ENCODE measurements around the gene SERP2. TPM values are rescaled to one million over a fixed set of nuclear protein-coding genes. Genes with fewer than 3 reads are reported as not detected.

The SERP2 gene
- total and polyA plus RNA-seq, 2 donors (not counting 1 experiment from before 2014, with no cell fraction given): 10.6 to 15.5 TPM

GRCh38 chr13:44365899-44366298 is 7.7 kb upstream of the SERP2 start:
- Histone ChIP-seq H3K27me3 (ENCODE audit: control insufficient read depth, insufficient read depth, low read length) (no peaks in the 10 kb centered on the region), H3K79me2 (ENCODE audit: control insufficient read depth, insufficient read depth, low read length) (no peaks in the 10 kb centered on the region), H3K4me3 (replicated peaks in 1 of 4; ENCODE audit: control extremely low read depth in 1 of 4, insufficient read depth in 1 of 4, low read depth in 3 of 4, low read length in 4 of 4) (no peak overlapping the region), H3K36me3 (ENCODE audit: control insufficient read depth, insufficient read depth, low read length) (no peaks in the 10 kb centered on the region), H3K4me2 (ENCODE audit: extremely low read depth, insufficient read depth, low read length) (no peak overlapping the region), H2AFZ (ENCODE audit: low read length) (no peak overlapping the region), H3K27ac (ENCODE audit: insufficient read depth, low read length) (no peak overlapping the region), H3K4me1 (ENCODE audit: control insufficient read depth, extremely low read depth, insufficient read depth, low read length) (peaks cover 12% of the 10 kb centered on the region), H3K9me3 (ENCODE audit: control insufficient read depth, insufficient read depth, low read depth, low read length) (no peaks in the 10 kb centered on the region), H4K20me1 (ENCODE audit: control insufficient read depth, extremely low read depth, insufficient read depth, low read length) (no peaks in the 10 kb centered on the region), H3K9ac (ENCODE audit: insufficient read depth, low read length) (no peak overlapping the region)
- TF ChIP-seq, protein P1, sequence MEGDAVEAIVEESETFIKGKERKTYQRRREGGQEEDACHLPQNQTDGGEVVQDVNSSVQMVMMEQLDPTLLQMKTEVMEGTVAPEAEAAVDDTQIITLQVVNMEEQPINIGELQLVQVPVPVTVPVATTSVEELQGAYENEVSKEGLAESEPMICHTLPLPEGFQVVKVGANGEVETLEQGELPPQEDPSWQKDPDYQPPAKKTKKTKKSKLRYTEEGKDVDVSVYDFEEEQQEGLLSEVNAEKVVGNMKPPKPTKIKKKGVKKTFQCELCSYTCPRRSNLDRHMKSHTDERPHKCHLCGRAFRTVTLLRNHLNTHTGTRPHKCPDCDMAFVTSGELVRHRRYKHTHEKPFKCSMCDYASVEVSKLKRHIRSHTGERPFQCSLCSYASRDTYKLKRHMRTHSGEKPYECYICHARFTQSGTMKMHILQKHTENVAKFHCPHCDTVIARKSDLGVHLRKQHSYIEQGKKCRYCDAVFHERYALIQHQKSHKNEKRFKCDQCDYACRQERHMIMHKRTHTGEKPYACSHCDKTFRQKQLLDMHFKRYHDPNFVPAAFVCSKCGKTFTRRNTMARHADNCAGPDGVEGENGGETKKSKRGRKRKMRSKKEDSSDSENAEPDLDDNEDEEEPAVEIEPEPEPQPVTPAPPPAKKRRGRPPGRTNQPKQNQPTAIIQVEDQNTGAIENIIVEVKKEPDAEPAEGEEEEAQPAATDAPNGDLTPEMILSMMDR (conservative IDR thresholded peaks at IDR 0.05 in 1 of 2, IDR thresholded peaks at IDR 0.05 in 1 of 2; ENCODE audit: low read depth in 1 of 2, low read length in 2 of 2): no peak
- TF ChIP-seq EZH2 (IDR thresholded peaks at IDR 0.05; ENCODE audit: low read length, missing control alignments): no peak
- DNase-seq (ENCODE audit: low read depth in 2 of 2): no peak

DNA sequence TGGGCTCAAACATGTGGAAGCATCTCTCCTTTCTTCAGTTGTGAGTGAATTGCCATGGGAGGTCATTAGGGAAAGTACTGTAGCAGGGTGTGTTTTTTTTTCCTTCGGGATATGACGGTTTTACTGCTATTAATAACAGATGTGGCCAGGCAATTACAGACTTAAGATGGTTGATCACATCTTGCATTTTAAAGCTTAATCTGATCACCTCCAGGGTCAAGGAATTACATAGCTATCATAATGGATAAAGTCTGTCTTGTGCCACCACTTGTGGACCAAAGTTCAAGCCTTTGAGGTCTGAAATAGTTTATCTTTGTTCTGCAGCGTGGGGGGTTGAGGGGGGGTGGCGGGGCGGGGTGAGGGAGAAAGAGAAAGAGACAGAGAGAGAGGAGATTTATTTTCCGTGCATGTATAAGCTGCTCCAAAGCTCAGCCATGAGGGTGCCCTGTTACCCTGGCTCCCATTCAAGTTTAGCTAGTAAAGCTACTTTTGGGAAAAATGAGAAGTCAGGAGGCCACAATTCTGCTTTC is 5.5 kb upstream of the SERP2 start:
- H4K20me1 ChIP-seq (ENCODE audit: control insufficient read depth, extremely low read depth, insufficient read depth, low read length): no peaks in the 10 kb centered on the region
- no peak overlapping the region for H3K27ac ChIP-seq (ENCODE audit: insufficient read depth, low read length)
- no peak overlapping the region for H3K4me3 ChIP-seq (replicated peaks in 1 of 4; ENCODE audit: control extremely low read depth in 1 of 4, insufficient read depth in 1 of 4, low read depth in 3 of 4, low read length in 4 of 4)
- H3K4me2 ChIP-seq (ENCODE audit: extremely low read depth, insufficient read depth, low read length): peak overlapping the region; percentile 40
- no peaks in the 10 kb centered on the region for H3K36me3 ChIP-seq (ENCODE audit: control insufficient read depth, insufficient read depth, low read length)
- H2AFZ ChIP-seq (ENCODE audit: low read length): no peak overlapping the region
- H3K9ac ChIP-seq (ENCODE audit: insufficient read depth, low read length): no peak overlapping the region
- no peak for TF ChIP-seq EZH2 (IDR thresholded peaks at IDR 0.05; ENCODE audit: low read length, missing control alignments)
- TF ChIP-seq, protein P1 (conservative IDR thresholded peaks at IDR 0.05 in 1 of 2, IDR thresholded peaks at IDR 0.05 in 1 of 2; ENCODE audit: low read depth in 1 of 2, low read length in 2 of 2): no peak
- H3K27me3 ChIP-seq (ENCODE audit: control insufficient read depth, insufficient read depth, low read length): no peaks in the 10 kb centered on the region
- no peaks in the 10 kb centered on the region for H3K79me2 ChIP-seq (ENCODE audit: control insufficient read depth, insufficient read depth, low read length)
- H3K9me3 ChIP-seq (ENCODE audit: control insufficient read depth, insufficient read depth, low read depth, low read length): no peaks in the 10 kb centered on the region
- DNase-seq (ENCODE audit: low read depth in 2 of 2): peak; percentile 63 to 66
- peaks cover 12% of the 10 kb centered on the region for H3K4me1 ChIP-seq (ENCODE audit: control insufficient read depth, extremely low read depth, insufficient read depth, low read length)

DNA sequence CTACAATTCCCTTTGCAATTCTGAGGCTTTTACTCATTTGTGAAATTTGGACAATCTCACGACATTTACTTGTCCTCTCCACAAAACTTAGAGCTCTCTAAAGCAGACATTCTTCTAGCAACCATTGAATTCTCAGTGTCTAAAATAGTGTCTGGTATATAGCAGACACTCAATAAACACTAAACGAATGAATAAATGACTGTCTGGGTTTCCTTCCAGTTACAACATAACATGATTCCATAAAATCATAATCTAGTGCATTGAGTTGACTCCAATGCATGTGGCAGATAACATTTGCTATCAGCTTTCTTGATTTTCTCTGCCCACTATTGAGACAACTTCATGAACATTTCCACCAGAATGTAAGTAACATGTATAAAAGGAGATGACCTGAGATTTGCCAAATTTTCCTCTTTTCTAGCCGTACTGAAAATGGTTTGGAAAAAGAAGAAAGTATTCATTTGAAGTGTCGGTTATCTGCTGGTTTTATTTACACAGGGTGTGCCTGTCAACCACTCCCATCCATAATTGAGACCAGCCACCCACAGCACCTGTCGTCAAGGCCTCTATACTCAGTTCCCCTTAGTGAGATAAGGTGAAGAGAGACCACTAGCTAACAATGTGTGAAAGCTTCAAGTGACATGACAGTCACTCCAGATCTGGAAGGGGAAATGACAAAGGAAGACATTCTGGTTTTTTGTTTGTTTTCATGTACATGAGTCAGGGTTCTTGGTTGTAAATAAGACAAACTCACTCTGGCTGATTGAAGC is 4.8 kb upstream of the SERP2 start:
- no peaks in the 10 kb centered on the region for H3K36me3 ChIP-seq (ENCODE audit: control insufficient read depth, insufficient read depth, low read length)
- no peak overlapping the region for H3K27ac ChIP-seq (ENCODE audit: insufficient read depth, low read length)
- no peak overlapping the region for H3K4me2 ChIP-seq (ENCODE audit: extremely low read depth, insufficient read depth, low read length)

More for the DNA sequence above, 4.8 kb upstream of the SERP2 start:
- peaks cover 12% of the 10 kb centered on the region for H3K4me1 ChIP-seq (ENCODE audit: control insufficient read depth, extremely low read depth, insufficient read depth, low read length)
- no peaks in the 10 kb centered on the region for H3K9me3 ChIP-seq (ENCODE audit: control insufficient read depth, insufficient read depth, low read depth, low read length)
- H3K4me3 ChIP-seq (replicated peaks in 1 of 4; ENCODE audit: control extremely low read depth in 1 of 4, insufficient read depth in 1 of 4, low read depth in 3 of 4, low read length in 4 of 4): no peak overlapping the region
- no peak overlapping the region for H3K9ac ChIP-seq (ENCODE audit: insufficient read depth, low read length)
- no peak for DNase-seq (ENCODE audit: low read depth in 2 of 2)
- H4K20me1 ChIP-seq (ENCODE audit: control insufficient read depth, extremely low read depth, insufficient read depth, low read length): no peaks in the 10 kb centered on the region
- no peak overlapping the region for H2AFZ ChIP-seq (ENCODE audit: low read length)
- no peak for TF ChIP-seq EZH2 (IDR thresholded peaks at IDR 0.05; ENCODE audit: low read length, missing control alignments)
- TF ChIP-seq, protein P1 (conservative IDR thresholded peaks at IDR 0.05 in 1 of 2, IDR thresholded peaks at IDR 0.05 in 1 of 2; ENCODE audit: low read depth in 1 of 2, low read length in 2 of 2): no peak
- H3K79me2 ChIP-seq (ENCODE audit: control insufficient read depth, insufficient read depth, low read length): no peaks in the 10 kb centered on the region
- H3K27me3 ChIP-seq (ENCODE audit: control insufficient read depth, insufficient read depth, low read length): no peaks in the 10 kb centered on the region

Data from fibroblast of lung (primary cell).